ENCODE measurements around the gene ARPC4. TPM values are rescaled to one million over a fixed set of nuclear protein-coding genes. Genes with fewer than 3 reads are reported as not detected.

The ARPC4 gene
- total RNA-seq, 4 donors from 2014 or later: 111 to 165 (median 135) TPM

- TF ChIP-seq CTCF (IDR thresholded peaks at IDR 0.05) (no peak), POLR2A (IDR thresholded peaks at IDR 0.05) (no peak)
- no peak for DNase-seq
- Histone ChIP-seq H3K4me3 (no peak overlapping the region), H3K9me3 (no peaks in the 10 kb centered on the region), H3K27me3 (no peaks in the 10 kb centered on the region), H3K27ac (no peak overlapping the region), H3K4me1 (no peaks in the 10 kb centered on the region), H3K36me3 (peaks cover 0 to 41% (median 0%) of the 10 kb centered on the region in 3 donors)
These were observed 40.2 kb downstream of the ARPC4 start for GRCh38 chr3:9833078-9833477.

- no peaks in the 10 kb centered on the region for H3K27me3 ChIP-seq
- no peaks in the 10 kb centered on the region for H3K9me3 ChIP-seq
- no peak overlapping the region for H3K27ac ChIP-seq
- H3K36me3 ChIP-seq: peaks cover 0 to 57% (median 0%) of the 10 kb centered on the region in 3 donors
- no peak overlapping the region for H3K4me3 ChIP-seq
- no peaks in the 10 kb centered on the region for H3K4me1 ChIP-seq
- no peak for TF ChIP-seq CTCF (IDR thresholded peaks at IDR 0.05)
- no peak for TF ChIP-seq POLR2A (IDR thresholded peaks at IDR 0.05)
- no peak for DNase-seq
These were observed 41.9 kb downstream of the ARPC4 start for GRCh38 chr3:9834520-9835380.

DNA sequence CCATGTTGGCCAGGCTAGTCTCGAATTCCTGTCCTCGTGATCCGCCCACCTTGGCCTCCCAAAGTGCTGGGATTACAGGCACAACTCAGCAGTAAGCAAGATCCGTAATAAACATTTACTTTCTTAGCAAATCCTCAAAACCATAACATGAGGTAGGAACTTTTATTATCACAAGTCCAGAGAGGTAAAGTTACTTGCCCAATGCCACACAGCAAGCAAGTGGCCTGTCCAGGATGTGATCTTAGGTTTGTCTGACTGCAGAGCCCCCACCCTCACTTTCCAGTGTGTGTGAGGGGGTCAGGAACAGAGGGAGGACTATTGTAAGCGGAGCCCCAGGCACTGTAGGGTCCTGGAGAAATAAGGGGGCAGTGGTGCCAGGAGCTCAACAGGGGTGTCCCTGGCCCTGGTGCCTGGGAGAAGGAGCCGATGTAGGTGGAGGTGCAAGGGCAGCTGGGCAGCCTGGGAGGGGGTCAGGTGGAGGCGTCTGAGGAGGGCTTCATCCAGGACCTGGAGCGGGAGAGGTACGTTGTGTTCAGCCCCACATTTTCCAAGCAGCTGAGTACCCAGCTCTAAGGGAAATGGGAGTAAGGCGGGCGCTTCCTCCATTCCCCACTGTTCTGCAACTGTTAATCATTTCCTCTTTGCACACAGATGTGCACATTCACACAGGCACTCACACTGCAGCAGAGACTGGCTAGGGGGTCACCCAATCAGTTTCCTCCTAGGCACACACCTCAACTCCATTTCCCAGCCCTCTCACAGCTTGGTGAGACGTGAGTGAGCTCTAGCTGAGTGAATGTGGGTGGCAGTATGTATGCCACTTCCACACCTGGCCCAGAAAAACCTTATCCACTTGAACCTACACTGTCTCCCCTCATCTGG, 45.1 kb downstream of the ARPC4 start:
- Histone ChIP-seq H3K4me3 (no peak overlapping the region), H3K36me3 (peaks cover 0 to 75% (median 0%) of the 10 kb centered on the region in 3 donors), H3K4me1 (peaks cover 0 to 4% (median 0%) of the 10 kb centered on the region in 4 donors), H3K27ac (no peak overlapping the region), H3K27me3 (no peaks in the 10 kb centered on the region), H3K9me3 (no peaks in the 10 kb centered on the region)
- TF ChIP-seq CTCF (IDR thresholded peaks at IDR 0.05) (no peak), POLR2A (IDR thresholded peaks at IDR 0.05) (no peak)
- DNase-seq: no peak

GRCh38 chr3:9838856-9839255, 46.0 kb downstream of the ARPC4 start:
- peak in 1 of 3 donors; percentile 14 for DNase-seq

More at GRCh38 chr3:9838856-9839255, 46.0 kb downstream of the ARPC4 start:
- no peak overlapping the region for H3K27ac ChIP-seq
- H3K4me3 ChIP-seq: no peak overlapping the region
- no peaks in the 10 kb centered on the region for H3K27me3 ChIP-seq
- peaks cover 0 to 8% (median 0%) of the 10 kb centered on the region in 4 donors for H3K4me1 ChIP-seq
- TF ChIP-seq POLR2A (IDR thresholded peaks at IDR 0.05) (no peak), CTCF (IDR thresholded peaks at IDR 0.05) (no peak)
- peaks cover 0 to 67% (median 0%) of the 10 kb centered on the region in 3 donors for H3K36me3 ChIP-seq
- H3K9me3 ChIP-seq: no peaks in the 10 kb centered on the region

All from Peyer's patch (tissue), 4 donors.